DND-41 (cell line): ENCODE measurements around the gene HIGD1C.
"Not testable (repeated sequence)": the region's sequence is repeated elsewhere in the genome, so short reads cannot be mapped to it uniquely, and the experiment has no call there.

ENCODE experiments used
- ATAC-seq: fragments of 200-7000 bp; cut with Tn5 transposase; 3 replicates; pipeline ENCODE4 v1.9.1; 2021; ENCODE audit warnings: low read depth; ENCODE audit not compliant: insufficient read depth
- DNase-seq: peaks from one replicate; pipeline ENCODE4 v3.0.0-alpha.2; 2020
- H2AFZ ChIP-seq: 2 replicates; pipeline ENCODE4 v1.6.0; 2012; ENCODE audit warnings: low read depth, low read length
- H3K27ac ChIP-seq: 2 replicates; pipeline ENCODE4 v1.5.1; 2012; ENCODE audit warnings: low read length, inconsistent platforms
- H3K27me3 ChIP-seq: fragments of 200-600 bp; sonication (generic); 2 replicates; pipeline ENCODE4 v1.6.0; 2012; ENCODE audit warnings: low read length, mild to moderate bottlenecking, inconsistent platforms; ENCODE audit not compliant: insufficient read depth, poor library complexity
- H3K36me3 ChIP-seq: 2 replicates; pipeline ENCODE4 v1.5.1; 2012; ENCODE audit warnings: low read length, inconsistent platforms; ENCODE audit not compliant: insufficient read depth
- H3K4me1 ChIP-seq: 2 replicates; pipeline ENCODE4 v1.5.1; 2012; ENCODE audit warnings: mild to moderate bottlenecking, low read length; ENCODE audit not compliant: insufficient read depth
- H3K4me2 ChIP-seq: 2 replicates; pipeline ENCODE4 v1.6.0; 2012; ENCODE audit warnings: mild to moderate bottlenecking, moderate library complexity, low read length, inconsistent platforms; ENCODE audit not compliant: insufficient read depth
- H3K4me3 ChIP-seq, 2 experiments: fragments of 200-600 bp in 1 of 2; shearing (Covaris generic) in 1 of 2; 2 replicates each; pipeline ENCODE4 v1.5.1; 2012 to 2016; ENCODE audit warnings: inconsistent platforms in 2 of 2, low read length in 2 of 2, mild to moderate bottlenecking in 2 of 2, low read depth in 1 of 2, moderate library complexity in 1 of 2
- H3K79me2 ChIP-seq: 2 replicates; pipeline ENCODE4 v1.6.0; 2012; ENCODE audit warnings: low read length, inconsistent platforms; ENCODE audit not compliant: insufficient read depth
- H3K9ac ChIP-seq: 2 replicates; pipeline ENCODE4 v1.6.0; 2012; ENCODE audit warnings: low read depth, mild to moderate bottlenecking, inconsistent platforms, low read length, moderate library complexity
- H3K9me3 ChIP-seq: 2 replicates; pipeline ENCODE4 v1.5.1; 2012; ENCODE audit warnings: low read length, moderate library complexity, mild to moderate bottlenecking, inconsistent platforms; ENCODE audit not compliant: insufficient read depth, severe bottlenecking
- H4K20me1 ChIP-seq: 2 replicates; pipeline ENCODE4 v1.6.0; 2012; ENCODE audit warnings: low read length; ENCODE audit not compliant: insufficient read depth
- EZH2 ChIP-seq: IDR thresholded peaks from 3 replicates; pipeline ENCODE4 v1.6.1; 2012; ENCODE audit warnings: borderline replicate concordance, low read depth, mild to moderate bottlenecking, moderate library complexity, low read length, inconsistent platforms; ENCODE audit not compliant: severe bottlenecking
- TF ChIP-seq, protein P1 (sequence below): IDR thresholded peaks from 2 replicates; pipeline ENCODE4 v1.5.1; 2012; ENCODE audit warnings: borderline replicate concordance, low read length, moderate library complexity, mild to moderate bottlenecking; ENCODE audit not compliant: poor library complexity, severe bottlenecking; ENCODE audit errors: extremely low read depth

The HIGD1C gene

GRCh38 chr12:50925342-50925651 is 27.0 kb upstream of the HIGD1C start:
- DNase-seq (peak; percentile 85), ATAC-seq (peak; percentile 90)
- TF ChIP-seq, protein P1, sequence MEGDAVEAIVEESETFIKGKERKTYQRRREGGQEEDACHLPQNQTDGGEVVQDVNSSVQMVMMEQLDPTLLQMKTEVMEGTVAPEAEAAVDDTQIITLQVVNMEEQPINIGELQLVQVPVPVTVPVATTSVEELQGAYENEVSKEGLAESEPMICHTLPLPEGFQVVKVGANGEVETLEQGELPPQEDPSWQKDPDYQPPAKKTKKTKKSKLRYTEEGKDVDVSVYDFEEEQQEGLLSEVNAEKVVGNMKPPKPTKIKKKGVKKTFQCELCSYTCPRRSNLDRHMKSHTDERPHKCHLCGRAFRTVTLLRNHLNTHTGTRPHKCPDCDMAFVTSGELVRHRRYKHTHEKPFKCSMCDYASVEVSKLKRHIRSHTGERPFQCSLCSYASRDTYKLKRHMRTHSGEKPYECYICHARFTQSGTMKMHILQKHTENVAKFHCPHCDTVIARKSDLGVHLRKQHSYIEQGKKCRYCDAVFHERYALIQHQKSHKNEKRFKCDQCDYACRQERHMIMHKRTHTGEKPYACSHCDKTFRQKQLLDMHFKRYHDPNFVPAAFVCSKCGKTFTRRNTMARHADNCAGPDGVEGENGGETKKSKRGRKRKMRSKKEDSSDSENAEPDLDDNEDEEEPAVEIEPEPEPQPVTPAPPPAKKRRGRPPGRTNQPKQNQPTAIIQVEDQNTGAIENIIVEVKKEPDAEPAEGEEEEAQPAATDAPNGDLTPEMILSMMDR: no peak
- TF ChIP-seq EZH2: no peak
- H3K27me3 ChIP-seq: no peaks in the 10 kb centered on the region
- peak overlapping the region in 1 of 2 experiments; percentile 44; a peak in 2 of 4 replicates for H3K4me3 ChIP-seq
- no peaks in the 10 kb centered on the region for H3K36me3 ChIP-seq
- no peaks in the 10 kb centered on the region for H3K9me3 ChIP-seq
- peak overlapping the region; percentile 34 for H3K9ac ChIP-seq
- H3K4me2 ChIP-seq: peak overlapping the region; percentile 67
- peaks cover 66% of the 10 kb centered on the region for H3K4me1 ChIP-seq
- H2AFZ ChIP-seq: peak overlapping the region; percentile 68; the same call in 1 of the 2 replicates
- H3K27ac ChIP-seq: peak overlapping the region; percentile 72
- H3K79me2 ChIP-seq: no peaks in the 10 kb centered on the region
- no peaks in the 10 kb centered on the region for H4K20me1 ChIP-seq

- H3K36me3 ChIP-seq: no peaks in the 10 kb centered on the region
- no peak overlapping the region for H3K27ac ChIP-seq
- no peaks in the 10 kb centered on the region for H3K79me2 ChIP-seq
- no peak for TF ChIP-seq EZH2
- TF ChIP-seq, protein P1: no peak
- H4K20me1 ChIP-seq: no peaks in the 10 kb centered on the region
- no peak overlapping the region for H3K4me3 ChIP-seq
- peak overlapping the region; percentile 67; the same call in 1 of the 2 replicates for H3K4me2 ChIP-seq
- H3K9ac ChIP-seq: no peak overlapping the region
- H2AFZ ChIP-seq: no peak overlapping the region
- H3K27me3 ChIP-seq: no peaks in the 10 kb centered on the region
- DNase-seq: no peak
- ATAC-seq: no peak
- H3K4me1 ChIP-seq: peaks cover 66% of the 10 kb centered on the region
- no peaks in the 10 kb centered on the region for H3K9me3 ChIP-seq
Measured at GRCh38 chr12:50925920-50926319, 26.4 kb upstream of the HIGD1C start.

DNA sequence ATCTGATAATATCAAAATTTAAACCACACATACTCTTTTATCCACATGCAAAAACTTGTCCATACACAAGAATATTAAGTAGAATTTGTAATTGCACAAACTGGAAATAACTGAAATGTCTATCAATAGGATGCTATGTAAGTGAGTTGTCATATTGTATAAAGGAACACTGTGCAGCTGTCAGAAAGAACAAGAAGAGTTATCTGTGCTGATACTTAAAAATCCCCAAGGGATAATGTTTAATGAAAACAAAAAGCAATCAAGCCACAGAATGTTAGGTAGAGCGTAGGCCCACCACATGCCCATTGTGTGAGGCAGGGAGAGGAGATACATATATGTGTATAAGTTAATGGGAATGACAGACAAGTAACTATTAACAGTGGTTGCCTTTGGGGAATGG is 25.9 kb upstream of the HIGD1C start:
- Histone ChIP-seq H2AFZ (no peak overlapping the region), H3K4me3 (no peak overlapping the region), H3K9ac (no peak overlapping the region), H3K9me3 (no peaks in the 10 kb centered on the region), H3K4me1 (peaks cover 66% of the 10 kb centered on the region), H3K79me2 (no peaks in the 10 kb centered on the region), H3K27me3 (no peaks in the 10 kb centered on the region), H4K20me1 (no peaks in the 10 kb centered on the region), H3K4me2 (peak overlapping the region; percentile 20; the same call in 1 of the 2 replicates), H3K36me3 (no peaks in the 10 kb centered on the region), H3K27ac (no peak overlapping the region)
- no peak for ATAC-seq
- DNase-seq: no peak
- TF ChIP-seq, protein P1: no peak
- TF ChIP-seq EZH2: no peak

GRCh38 chr12:50926932-50927331 is 25.4 kb upstream of the HIGD1C start:
- not testable (repeated sequence) for H3K4me3 ChIP-seq, H3K27me3 ChIP-seq, H4K20me1 ChIP-seq, H3K36me3 ChIP-seq, DNase-seq, ATAC-seq, H3K9me3 ChIP-seq, H3K9ac ChIP-seq, H3K79me2 ChIP-seq, H2AFZ ChIP-seq
- H3K4me2 ChIP-seq: peak overlapping the region; percentile 19
- peak overlapping the region; percentile 4; the same call in 1 of the 2 replicates for H3K27ac ChIP-seq
- peaks cover 66% of the 10 kb centered on the region for H3K4me1 ChIP-seq
